Lower lobe of right lung (tissue), 2 donors: ENCODE data around the gene DST. TPM values are rescaled to one million over a fixed set of nuclear protein-coding genes. Genes with fewer than 3 reads are reported as not detected.

ENCODE experiments used
- ATAC-seq, 2 donors: fragments of 200-7000 bp; cut with Tn5 transposase; one replicate each; pipeline ENCODE4 v1.9.1; 2020 to 2022; ENCODE audit warnings: mild to moderate bottlenecking in 2 of 2, moderate library complexity in 2 of 2
- DNase-seq: peaks from one replicate; pipeline ENCODE4 v3.0.0-alpha.2; 2020
- H3K27ac ChIP-seq: fragments of 200-600 bp; one replicate; pipeline ENCODE4 v1.8.0; 2022
- H3K27me3 ChIP-seq: fragments of 200-600 bp; one replicate; pipeline ENCODE4 v1.8.0; 2022; ENCODE audit warnings: low read depth
- H3K36me3 ChIP-seq: fragments of 200-600 bp; one replicate; pipeline ENCODE4 v1.8.0; 2022; ENCODE audit warnings: mild to moderate bottlenecking
- H3K4me1 ChIP-seq: fragments of 200-600 bp; one replicate; pipeline ENCODE4 v1.8.0; 2022
- H3K4me3 ChIP-seq: fragments of 200-600 bp; one replicate; pipeline ENCODE4 v1.8.0; 2022; ENCODE audit warnings: mild to moderate bottlenecking
- H3K9me3 ChIP-seq: fragments of 200-600 bp; one replicate; pipeline ENCODE4 v1.8.0; 2022
- intact Hi-C: fragments of 100-400 bp; cut with DNase I; formaldehyde crosslinking; loops from one replicate; pipeline ENCODE4 v1.11.0; 2022
- total RNA-seq: library from RNA; stranded (reverse); fragmentation: NEBNext Ultra II Directional; extraction: Animal tissue kit (Norgen Biotek cat#: 25700); gene quantifications from one replicate; pipeline ENCODE4 v1.2.1, GENCODE V29; 2021
- TF ChIP-seq, protein P1 (sequence below): fragments of 200-600 bp; IDR thresholded peaks from one replicate; pipeline ENCODE4 v1.8.0; 2022; ENCODE audit warnings: antibody characterized with exemption, mild to moderate bottlenecking
- donor health status: DM: no; HTN: yes; CAD: no; lungs with severe emphysema.

DST gene
- total RNA-seq, 1 donor from 2014 or later: 327 TPM

DNA sequence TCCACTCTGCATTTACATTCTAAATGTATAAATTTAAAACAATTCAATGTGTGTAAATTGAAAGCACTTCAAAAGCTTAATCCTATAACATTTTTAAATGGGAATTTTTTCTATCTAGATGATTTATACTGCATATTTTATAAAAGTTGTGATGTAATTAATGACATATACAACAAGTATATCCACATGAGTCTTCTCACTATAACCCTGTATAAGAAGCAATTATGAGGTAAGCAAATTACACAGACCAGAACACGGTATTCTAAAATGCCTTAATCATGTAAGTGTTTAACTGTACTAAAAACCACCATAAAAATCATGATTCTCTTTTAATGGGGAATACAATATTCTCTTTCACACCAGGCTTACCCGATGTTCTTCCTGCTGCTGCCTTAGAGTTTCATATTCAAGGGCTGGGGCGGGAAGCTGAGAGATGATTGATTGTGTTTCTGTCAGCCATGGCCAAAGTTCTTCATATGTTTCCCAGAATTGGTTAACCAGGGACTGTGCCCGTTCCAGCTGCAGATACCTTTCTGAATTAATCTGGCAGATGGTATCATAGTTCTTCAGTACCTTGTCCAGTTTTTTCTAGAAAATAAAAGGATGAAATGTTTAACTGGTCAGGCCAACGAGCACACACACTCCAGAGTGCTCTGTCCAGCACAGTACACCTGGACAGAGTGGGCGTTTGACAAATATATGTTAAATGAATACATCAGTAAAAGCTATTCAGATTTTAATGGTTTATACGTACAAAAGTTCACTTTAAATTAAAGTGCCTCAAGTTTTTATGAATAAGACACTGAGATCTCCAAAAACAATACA is 127.4 kb downstream of the DST start:
- no peak for ATAC-seq
- Histone ChIP-seq H3K27me3 (no peaks in the 10 kb centered on the region), H3K36me3 (peaks cover 25% of the 10 kb centered on the region), H3K9me3 (no peaks in the 10 kb centered on the region), H3K4me3 (no peak overlapping the region), H3K4me1 (peaks cover 27% of the 10 kb centered on the region), H3K27ac (peak overlapping the region; percentile 7)
- DNase-seq: no peak
- intact Hi-C loops: no loop called here
- TF ChIP-seq, protein P1, sequence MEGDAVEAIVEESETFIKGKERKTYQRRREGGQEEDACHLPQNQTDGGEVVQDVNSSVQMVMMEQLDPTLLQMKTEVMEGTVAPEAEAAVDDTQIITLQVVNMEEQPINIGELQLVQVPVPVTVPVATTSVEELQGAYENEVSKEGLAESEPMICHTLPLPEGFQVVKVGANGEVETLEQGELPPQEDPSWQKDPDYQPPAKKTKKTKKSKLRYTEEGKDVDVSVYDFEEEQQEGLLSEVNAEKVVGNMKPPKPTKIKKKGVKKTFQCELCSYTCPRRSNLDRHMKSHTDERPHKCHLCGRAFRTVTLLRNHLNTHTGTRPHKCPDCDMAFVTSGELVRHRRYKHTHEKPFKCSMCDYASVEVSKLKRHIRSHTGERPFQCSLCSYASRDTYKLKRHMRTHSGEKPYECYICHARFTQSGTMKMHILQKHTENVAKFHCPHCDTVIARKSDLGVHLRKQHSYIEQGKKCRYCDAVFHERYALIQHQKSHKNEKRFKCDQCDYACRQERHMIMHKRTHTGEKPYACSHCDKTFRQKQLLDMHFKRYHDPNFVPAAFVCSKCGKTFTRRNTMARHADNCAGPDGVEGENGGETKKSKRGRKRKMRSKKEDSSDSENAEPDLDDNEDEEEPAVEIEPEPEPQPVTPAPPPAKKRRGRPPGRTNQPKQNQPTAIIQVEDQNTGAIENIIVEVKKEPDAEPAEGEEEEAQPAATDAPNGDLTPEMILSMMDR: no peak

DNA sequence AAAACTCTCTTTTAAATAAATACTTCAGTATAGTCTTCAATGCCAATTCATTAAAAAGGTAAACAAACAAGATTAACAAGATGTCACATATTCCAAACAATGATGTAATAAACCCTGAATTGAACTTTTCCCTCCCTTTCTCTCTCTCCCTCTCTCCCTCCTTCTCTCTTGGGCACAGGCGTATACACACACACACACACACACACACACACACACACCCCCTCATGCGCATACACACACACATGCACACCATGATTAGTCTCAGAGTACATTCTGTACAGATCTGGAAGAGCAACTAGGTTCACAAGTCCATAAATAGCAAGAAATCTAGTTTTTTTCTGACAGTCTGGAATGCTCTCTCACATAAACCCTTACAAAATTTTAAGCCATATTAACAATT is 128.3 kb downstream of the DST start:
- H3K4me1 ChIP-seq: peaks cover 27% of the 10 kb centered on the region
- DNase-seq (no peak), ATAC-seq (peak; percentile 48 to 66)
- H3K4me3 ChIP-seq: no peak overlapping the region
- H3K27ac ChIP-seq: no peak overlapping the region
- no peaks in the 10 kb centered on the region for H3K9me3 ChIP-seq
- no peaks in the 10 kb centered on the region for H3K27me3 ChIP-seq
- TF ChIP-seq, protein P1: no peak
- intact Hi-C loops: no loop called here
- peaks cover 30% of the 10 kb centered on the region for H3K36me3 ChIP-seq

DNA sequence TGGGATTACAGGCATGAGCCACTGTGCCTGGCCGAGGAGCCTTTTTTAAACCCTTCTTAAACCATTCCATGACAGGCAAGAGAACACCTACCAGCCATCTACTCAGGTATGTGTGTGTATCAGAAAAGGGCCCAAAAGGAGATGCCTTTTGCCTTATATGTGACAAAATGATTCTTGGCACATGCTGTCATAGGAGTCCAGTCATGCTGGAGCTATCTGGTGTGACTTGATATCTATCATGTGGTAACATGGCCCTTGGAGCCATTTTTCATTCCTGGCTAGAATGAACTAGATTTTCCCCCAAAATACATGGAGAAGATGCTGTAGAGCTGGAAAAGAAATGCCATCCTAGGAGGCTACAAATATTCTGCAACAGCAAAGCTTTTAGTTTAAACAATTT is 129.1 kb downstream of the DST start:
- Histone ChIP-seq H3K9me3 (no peaks in the 10 kb centered on the region), H3K4me1 (peaks cover 27% of the 10 kb centered on the region), H3K4me3 (no peak overlapping the region), H3K27me3 (no peaks in the 10 kb centered on the region), H3K36me3 (peaks cover 38% of the 10 kb centered on the region), H3K27ac (no peak overlapping the region)
- DNase-seq (no peak), ATAC-seq (peak in 1 of 2 donors; percentile 29)
- intact Hi-C loops: no loop called here
- TF ChIP-seq, protein P1: no peak

DNA sequence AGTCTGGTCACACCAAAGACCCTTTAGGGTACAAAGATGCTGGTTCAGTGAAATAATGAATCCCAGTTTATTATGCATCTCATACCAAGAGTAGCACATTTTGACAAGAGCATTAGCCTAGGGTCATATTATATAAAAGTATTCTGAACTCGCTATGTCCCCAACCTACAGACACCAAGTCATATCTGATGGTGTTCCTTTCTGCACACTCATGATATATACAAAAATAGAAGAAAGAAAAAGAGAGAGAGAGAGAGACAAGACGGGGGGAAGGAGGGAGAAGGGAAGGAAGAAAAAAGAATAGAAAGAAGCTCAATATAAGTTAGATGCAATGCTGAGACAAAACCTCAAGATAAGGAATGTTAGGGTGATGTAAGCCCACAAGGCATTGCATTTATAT is 131.1 kb downstream of the DST start:
- DNase-seq (no peak), ATAC-seq (no peak)
- no peaks in the 10 kb centered on the region for H3K9me3 ChIP-seq
- intact Hi-C loops: no loop called here
- H3K4me1 ChIP-seq: peaks cover 23% of the 10 kb centered on the region
- TF ChIP-seq, protein P1: no peak
- H3K27ac ChIP-seq: no peak overlapping the region
- H3K27me3 ChIP-seq: no peaks in the 10 kb centered on the region
- no peak overlapping the region for H3K4me3 ChIP-seq
- H3K36me3 ChIP-seq: peaks cover 51% of the 10 kb centered on the region

DNA sequence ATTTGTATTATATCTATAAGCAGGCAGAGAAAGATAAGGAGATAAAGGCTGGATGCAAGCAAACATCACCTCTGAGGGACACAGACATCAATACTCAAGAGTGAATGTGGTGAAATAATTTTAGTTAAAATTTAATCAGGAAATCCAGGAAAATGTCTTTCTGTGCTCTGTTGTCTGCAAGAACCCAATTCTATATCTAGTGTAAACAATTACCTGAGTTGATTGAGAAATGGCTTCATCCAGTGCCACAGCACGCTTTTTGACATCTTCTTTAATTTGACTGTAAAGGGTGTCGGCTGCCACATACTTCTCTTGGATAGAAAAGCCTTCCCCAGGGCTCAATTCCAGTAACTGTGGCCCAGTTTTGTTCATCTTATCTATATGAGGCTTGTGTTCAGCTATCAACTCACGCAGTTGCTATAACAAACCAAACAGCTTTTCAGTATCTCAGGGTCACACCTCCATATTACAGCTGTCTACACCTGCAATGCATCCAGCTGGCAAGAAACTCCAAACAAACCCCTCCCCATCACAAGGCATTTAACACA is 131.6 kb downstream of the DST start:
- Histone ChIP-seq H3K27ac (no peak overlapping the region), H3K4me1 (peaks cover 18% of the 10 kb centered on the region), H3K4me3 (no peak overlapping the region), H3K27me3 (no peaks in the 10 kb centered on the region), H3K36me3 (peaks cover 46% of the 10 kb centered on the region), H3K9me3 (no peaks in the 10 kb centered on the region)
- ATAC-seq (peak; percentile 37 to 41), DNase-seq (no peak)
- TF ChIP-seq, protein P1: no peak
- intact Hi-C loops: no loop called here
